Measurements from ENCODE around the gene IVL.

Gene IVL

DNA sequence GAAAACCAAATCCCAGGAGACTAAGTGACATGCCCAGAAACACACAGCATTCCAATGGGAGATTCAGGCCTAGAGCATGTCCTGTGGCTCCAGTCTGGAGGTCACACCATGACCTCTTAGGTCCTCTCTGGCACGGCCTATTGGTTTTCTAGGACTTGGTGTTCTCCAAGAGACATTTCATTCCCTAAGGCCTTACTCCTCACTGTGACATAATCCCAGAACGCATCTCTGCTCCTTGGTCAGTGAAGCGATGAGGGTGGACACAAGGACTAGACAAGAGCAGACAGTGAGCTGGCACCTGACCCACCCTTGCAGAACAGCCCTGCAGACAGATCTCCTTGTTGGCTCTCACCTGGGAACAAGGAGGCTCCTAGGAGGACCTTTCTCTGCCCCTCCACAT is 860 bp downstream of the IVL start:
- Histone ChIP-seq H3K4me2 (ENCODE audit: low read length) (no peak overlapping the region), H4K8ac (ENCODE audit: low read depth, low read length) (no peak overlapping the region), H2AK5ac (ENCODE audit: low read length) (no peak overlapping the region), H3K79me2 (ENCODE audit: control insufficient read depth, insufficient read depth, low read length) (no peaks in the 10 kb centered on the region), H2BK15ac (replicated peaks; ENCODE audit: low read depth) (no peak overlapping the region), H2BK120ac (ENCODE audit: low read depth, low read length) (no peak overlapping the region), H3K23ac (ENCODE audit: low read length) (no peak overlapping the region), H2BK5ac (ENCODE audit: low read length) (no peak overlapping the region), H3K79me1 (ENCODE audit: low read length) (no peaks in the 10 kb centered on the region), H3K36me3 (ENCODE audit: control insufficient read depth, insufficient read depth, low read length) (no peaks in the 10 kb centered on the region), H3K4ac (ENCODE audit: low read depth, low read length) (no peak overlapping the region), H3K4me1 (ENCODE audit: control insufficient read depth, low read depth, low read length) (no peaks in the 10 kb centered on the region), H3K56ac (ENCODE audit: low read length) (no peak overlapping the region), H4K5ac (ENCODE audit: low read length) (no peak overlapping the region), H3K27ac (ENCODE audit: low read depth, low read length) (no peak overlapping the region), H3K18ac (ENCODE audit: low read length) (no peak overlapping the region), H3K27me3 (ENCODE audit: insufficient read depth, low read length, poor library complexity) (no peaks in the 10 kb centered on the region), H3K4me3 (ENCODE audit: low read length) (no peak overlapping the region), H3K9ac (ENCODE audit: low read length) (no peak overlapping the region)
- no peak for DNase-seq
- WGBS (ENCODE audit: extremely low coverage, insufficient coverage, low lambda C conversion rate), result no CpG with 5 or more reads among the region's 3 CpGs

DNA sequence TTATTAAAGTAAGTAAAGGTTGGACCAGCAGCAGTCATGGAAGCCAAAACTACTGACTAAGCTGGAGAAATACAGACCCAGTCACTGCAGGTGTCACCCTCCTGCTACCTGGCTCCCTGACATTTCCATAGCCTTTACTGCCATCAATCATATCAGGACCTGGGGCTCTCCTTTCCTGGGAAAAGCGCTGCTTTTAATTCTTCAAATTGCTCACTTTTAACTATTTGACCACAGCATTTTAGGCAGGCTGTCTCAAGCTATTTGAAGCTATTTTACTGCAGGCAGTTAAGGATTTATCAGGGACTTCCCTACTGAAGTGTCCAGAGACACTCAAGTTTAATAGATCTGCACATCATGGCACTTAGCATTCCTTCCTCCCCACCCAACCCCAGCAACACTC is 4.1 kb downstream of the IVL start:
- Histone ChIP-seq H3K9ac (ENCODE audit: low read length) (no peak overlapping the region), H3K79me1 (ENCODE audit: low read length) (no peaks in the 10 kb centered on the region), H4K8ac (ENCODE audit: low read depth, low read length) (no peak overlapping the region), H3K18ac (ENCODE audit: low read length) (no peak overlapping the region), H3K27ac (ENCODE audit: low read depth, low read length) (no peak overlapping the region), H3K23ac (ENCODE audit: low read length) (no peak overlapping the region), H2BK15ac (replicated peaks; ENCODE audit: low read depth) (no peak overlapping the region), H3K4me1 (ENCODE audit: control insufficient read depth, low read depth, low read length) (no peaks in the 10 kb centered on the region), H3K36me3 (ENCODE audit: control insufficient read depth, insufficient read depth, low read length) (no peaks in the 10 kb centered on the region), H2AK5ac (ENCODE audit: low read length) (no peak overlapping the region), H2BK120ac (ENCODE audit: low read depth, low read length) (no peak overlapping the region), H3K4me2 (ENCODE audit: low read length) (no peak overlapping the region), H2BK5ac (ENCODE audit: low read length) (no peak overlapping the region), H3K4ac (ENCODE audit: low read depth, low read length) (no peak overlapping the region), H3K4me3 (ENCODE audit: low read length) (no peak overlapping the region), H3K56ac (ENCODE audit: low read length) (no peak overlapping the region), H3K79me2 (ENCODE audit: control insufficient read depth, insufficient read depth, low read length) (no peaks in the 10 kb centered on the region), H3K27me3 (ENCODE audit: insufficient read depth, low read length, poor library complexity) (no peaks in the 10 kb centered on the region), H4K5ac (ENCODE audit: low read length) (no peak overlapping the region)
- no peak for DNase-seq
- no CpG with 5 or more reads among the region's 1 CpG for WGBS (ENCODE audit: extremely low coverage, insufficient coverage, low lambda C conversion rate)

DNA sequence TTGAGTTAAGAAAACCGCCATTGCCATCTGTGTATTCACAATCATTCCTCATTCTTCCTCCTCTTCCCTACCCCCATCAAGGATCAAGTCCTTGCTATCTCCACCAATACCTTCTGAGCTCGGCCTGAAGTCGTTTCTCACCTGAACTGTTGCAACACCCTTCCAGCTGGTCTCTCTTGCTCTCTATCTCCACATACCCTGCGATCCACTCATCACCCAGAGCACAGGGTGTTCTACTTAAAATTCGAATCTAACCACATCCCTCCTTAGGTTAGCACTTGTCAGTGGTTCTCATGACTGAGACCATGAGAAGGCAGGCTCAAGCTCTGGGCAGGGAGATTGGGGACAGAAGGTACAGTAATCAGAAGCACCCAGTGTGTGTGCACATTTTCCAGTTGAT is 4.6 kb downstream of the IVL start:
- no peak overlapping the region for H3K23ac ChIP-seq (ENCODE audit: low read length)
- no peak overlapping the region for H3K27ac ChIP-seq (ENCODE audit: low read depth, low read length)
- H3K4me2 ChIP-seq (ENCODE audit: low read length), result no peak overlapping the region
- H4K8ac ChIP-seq (ENCODE audit: low read depth, low read length), result no peak overlapping the region
- no peak overlapping the region for H3K18ac ChIP-seq (ENCODE audit: low read length)
- peak; percentile 4 for DNase-seq
- no peak overlapping the region for H3K4ac ChIP-seq (ENCODE audit: low read depth, low read length)
- no peak overlapping the region for H2BK15ac ChIP-seq (replicated peaks; ENCODE audit: low read depth)
- H3K4me1 ChIP-seq (ENCODE audit: control insufficient read depth, low read depth, low read length), result no peaks in the 10 kb centered on the region
- no peak overlapping the region for H3K9ac ChIP-seq (ENCODE audit: low read length)
- H3K79me1 ChIP-seq (ENCODE audit: low read length), result no peaks in the 10 kb centered on the region
- no peaks in the 10 kb centered on the region for H3K79me2 ChIP-seq (ENCODE audit: control insufficient read depth, insufficient read depth, low read length)
- no peak overlapping the region for H3K56ac ChIP-seq (ENCODE audit: low read length)
- H2BK120ac ChIP-seq (ENCODE audit: low read depth, low read length), result no peak overlapping the region
- H2BK5ac ChIP-seq (ENCODE audit: low read length), result no peak overlapping the region
- H2AK5ac ChIP-seq (ENCODE audit: low read length), result no peak overlapping the region
- no CpG with 5 or more reads among the region's 5 CpGs for WGBS (ENCODE audit: extremely low coverage, insufficient coverage, low lambda C conversion rate)
- H4K5ac ChIP-seq (ENCODE audit: low read length), result no peak overlapping the region
- no peak overlapping the region for H3K4me3 ChIP-seq (ENCODE audit: low read length)
- H3K36me3 ChIP-seq (ENCODE audit: control insufficient read depth, insufficient read depth, low read length), result no peaks in the 10 kb centered on the region
- no peaks in the 10 kb centered on the region for H3K27me3 ChIP-seq (ENCODE audit: insufficient read depth, low read length, poor library complexity)

DNA sequence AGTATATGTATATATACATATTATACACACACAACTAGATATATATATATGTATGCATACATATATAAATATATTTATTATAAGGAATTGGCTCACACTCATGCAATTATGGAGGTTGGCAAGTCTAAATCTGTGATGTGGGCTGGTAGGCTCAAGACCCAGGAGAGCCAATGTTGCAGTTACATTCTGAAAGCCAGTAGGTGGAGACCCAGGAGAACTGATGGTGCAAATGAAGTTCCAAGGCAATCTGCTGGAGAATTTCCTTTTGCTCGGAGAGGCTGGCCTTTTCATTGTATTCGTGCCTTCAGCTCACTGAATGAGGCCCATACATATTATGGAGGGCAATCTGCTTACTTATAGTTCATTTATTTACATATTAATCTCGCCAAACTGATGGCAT is 9.4 kb downstream of the IVL start:
- no peak overlapping the region for H2AK5ac ChIP-seq (ENCODE audit: low read length)
- no peak overlapping the region for H3K27ac ChIP-seq (ENCODE audit: low read depth, low read length)
- no peak overlapping the region for H2BK15ac ChIP-seq (replicated peaks; ENCODE audit: low read depth)
- no peak overlapping the region for H4K5ac ChIP-seq (ENCODE audit: low read length)
- DNase-seq, result peak; percentile 81
- H3K4me1 ChIP-seq (ENCODE audit: control insufficient read depth, low read depth, low read length), result no peaks in the 10 kb centered on the region
- H2BK120ac ChIP-seq (ENCODE audit: low read depth, low read length), result no peak overlapping the region
- no peaks in the 10 kb centered on the region for H3K79me2 ChIP-seq (ENCODE audit: control insufficient read depth, insufficient read depth, low read length)
- no peak overlapping the region for H3K4me2 ChIP-seq (ENCODE audit: low read length)
- H3K4ac ChIP-seq (ENCODE audit: low read depth, low read length), result no peak overlapping the region
- H4K8ac ChIP-seq (ENCODE audit: low read depth, low read length), result no peak overlapping the region
- H3K36me3 ChIP-seq (ENCODE audit: control insufficient read depth, insufficient read depth, low read length), result no peaks in the 10 kb centered on the region
- H3K4me3 ChIP-seq (ENCODE audit: low read length), result no peak overlapping the region
- no peak overlapping the region for H3K9ac ChIP-seq (ENCODE audit: low read length)
- H3K79me1 ChIP-seq (ENCODE audit: low read length), result no peaks in the 10 kb centered on the region
- no CpG with 5 or more reads among the region's 3 CpGs for WGBS (ENCODE audit: extremely low coverage, insufficient coverage, low lambda C conversion rate)
- no peak overlapping the region for H3K18ac ChIP-seq (ENCODE audit: low read length)
- no peak overlapping the region for H3K23ac ChIP-seq (ENCODE audit: low read length)
- no peak overlapping the region for H3K56ac ChIP-seq (ENCODE audit: low read length)
- H3K27me3 ChIP-seq (ENCODE audit: insufficient read depth, low read length, poor library complexity), result no peaks in the 10 kb centered on the region
- no peak overlapping the region for H2BK5ac ChIP-seq (ENCODE audit: low read length)

GRCh38 chr1:152919071-152919470 is 10.7 kb downstream of the IVL start:
- no peak overlapping the region for H3K27ac ChIP-seq (ENCODE audit: low read depth, low read length)
- no peaks in the 10 kb centered on the region for H3K27me3 ChIP-seq (ENCODE audit: insufficient read depth, low read length, poor library complexity)
- H3K79me2 ChIP-seq (ENCODE audit: control insufficient read depth, insufficient read depth, low read length), result no peaks in the 10 kb centered on the region
- H3K4me3 ChIP-seq (ENCODE audit: low read length), result no peak overlapping the region
- no peak overlapping the region for H2BK5ac ChIP-seq (ENCODE audit: low read length)
- no peak overlapping the region for H4K8ac ChIP-seq (ENCODE audit: low read depth, low read length)
- no peak overlapping the region for H3K18ac ChIP-seq (ENCODE audit: low read length)
- peak; percentile 86 for DNase-seq
- no peak overlapping the region for H3K23ac ChIP-seq (ENCODE audit: low read length)
- no peak overlapping the region for H2BK15ac ChIP-seq (replicated peaks; ENCODE audit: low read depth)
- H3K9ac ChIP-seq (ENCODE audit: low read length), result no peak overlapping the region
- no peak overlapping the region for H3K4me2 ChIP-seq (ENCODE audit: low read length)
- no peak overlapping the region for H3K4ac ChIP-seq (ENCODE audit: low read depth, low read length)
- no peak overlapping the region for H3K56ac ChIP-seq (ENCODE audit: low read length)
- H2AK5ac ChIP-seq (ENCODE audit: low read length), result no peak overlapping the region
- H3K4me1 ChIP-seq (ENCODE audit: control insufficient read depth, low read depth, low read length), result no peaks in the 10 kb centered on the region
- H2BK120ac ChIP-seq (ENCODE audit: low read depth, low read length), result peak overlapping the region; percentile 73
- no peak overlapping the region for H4K5ac ChIP-seq (ENCODE audit: low read length)
- H3K79me1 ChIP-seq (ENCODE audit: low read length), result no peaks in the 10 kb centered on the region
- H3K36me3 ChIP-seq (ENCODE audit: control insufficient read depth, insufficient read depth, low read length), result no peaks in the 10 kb centered on the region

- WGBS (ENCODE audit: extremely low coverage, insufficient coverage, low lambda C conversion rate), result no CpG with 5 or more reads among the region's 2 CpGs
- Histone ChIP-seq H3K23ac (ENCODE audit: low read length) (no peak overlapping the region), H3K36me3 (ENCODE audit: control insufficient read depth, insufficient read depth, low read length) (no peaks in the 10 kb centered on the region), H3K4me2 (ENCODE audit: low read length) (no peak overlapping the region), H2BK15ac (replicated peaks; ENCODE audit: low read depth) (no peak overlapping the region), H3K79me1 (ENCODE audit: low read length) (no peaks in the 10 kb centered on the region), H2AK5ac (ENCODE audit: low read length) (no peak overlapping the region), H3K9ac (ENCODE audit: low read length) (no peak overlapping the region), H4K5ac (ENCODE audit: low read length) (no peak overlapping the region), H3K18ac (ENCODE audit: low read length) (no peak overlapping the region), H3K4ac (ENCODE audit: low read depth, low read length) (no peak overlapping the region), H3K4me1 (ENCODE audit: control insufficient read depth, low read depth, low read length) (no peaks in the 10 kb centered on the region), H2BK120ac (ENCODE audit: low read depth, low read length) (no peak overlapping the region), H3K56ac (ENCODE audit: low read length) (no peak overlapping the region), H3K27ac (ENCODE audit: low read depth, low read length) (no peak overlapping the region), H4K8ac (ENCODE audit: low read depth, low read length) (no peak overlapping the region), H2BK5ac (ENCODE audit: low read length) (no peak overlapping the region), H3K79me2 (ENCODE audit: control insufficient read depth, insufficient read depth, low read length) (no peaks in the 10 kb centered on the region), H3K27me3 (ENCODE audit: insufficient read depth, low read length, poor library complexity) (no peaks in the 10 kb centered on the region), H3K4me3 (ENCODE audit: low read length) (no peak overlapping the region)
- DNase-seq, result peak; percentile 25
Measured at GRCh38 chr1:152924191-152924590, 15.8 kb downstream of the IVL start.

All from mesendoderm (in vitro differentiated cells).